ENCODE measurements around the gene CLPX. TPM values are rescaled to one million over a fixed set of nuclear protein-coding genes. Genes with fewer than 3 reads are reported as not detected.
A peak's percentile ranks its signal among the peaks of the same experiment; 100 is the strongest.

Gene CLPX
- total RNA-seq, 1 donor from 2014 or later = 52.1 TPM

GRCh38 chr15:65211482-65211982 lies 26.4 kb upstream of the CLPX start:
- DNase-seq (ENCODE audit: low spot score, unreplicated experiment) = no peak
- TF ChIP-seq CTCF (IDR thresholded peaks at IDR 0.05; ENCODE audit: unreplicated experiment) = no peak
- Mint-ChIP-seq H3K27me3 (peaks cover 15% of the 10 kb centered on the region), H3K4me3 (ENCODE audit: low read depth) (no peak overlapping the region), H3K4me1 (ENCODE audit: low read depth) (no peaks in the 10 kb centered on the region), H3K9me3 (ENCODE audit: low read depth) (no peaks in the 10 kb centered on the region), H3K27ac (no peak overlapping the region), H3K36me3 (ENCODE audit: insufficient read depth) (no peaks in the 10 kb centered on the region)

GRCh38 chr15:65210770-65211481 lies 25.8 kb upstream of the CLPX start, which contains the start of gene CILP:
Gene CILP (minus strand): TSS chr15:65211473. CDS start chr15:65209755, 1,718 bp downstream.
- TF ChIP-seq CTCF (IDR thresholded peaks at IDR 0.05; ENCODE audit: unreplicated experiment) = no peak
- Mint-ChIP-seq H3K36me3 (ENCODE audit: insufficient read depth) (no peaks in the 10 kb centered on the region), H3K4me3 (ENCODE audit: low read depth) (no peak within 1 kb of the TSS), H3K4me1 (ENCODE audit: low read depth) (no peaks in the 10 kb centered on the region), H3K27me3 (peaks cover 15% of the 10 kb centered on the region), H3K27ac (no peak within 1 kb of the TSS), H3K9me3 (ENCODE audit: low read depth) (no peaks in the 10 kb centered on the region)
- DNase-seq (ENCODE audit: low spot score, unreplicated experiment) = no peak

- Mint-ChIP-seq H3K27me3 (peaks cover 15% of the 10 kb centered on the region), H3K36me3 (ENCODE audit: insufficient read depth) (no peaks in the 10 kb centered on the region), H3K9me3 (ENCODE audit: low read depth) (no peaks in the 10 kb centered on the region), H3K4me3 (ENCODE audit: low read depth) (no peak overlapping the region), H3K27ac (peak overlapping the region; percentile 53), H3K4me1 (ENCODE audit: low read depth) (no peaks in the 10 kb centered on the region)
- DNase-seq (ENCODE audit: low spot score, unreplicated experiment) = no peak
- no peak for TF ChIP-seq CTCF (IDR thresholded peaks at IDR 0.05; ENCODE audit: unreplicated experiment)
These were observed 24.8 kb upstream of the CLPX start for GRCh38 chr15:65209701-65210643.

GRCh38 chr15:65208647-65209046 lies 23.5 kb upstream of the CLPX start:
- Mint-ChIP-seq H3K4me1 (ENCODE audit: low read depth) (no peaks in the 10 kb centered on the region), H3K36me3 (ENCODE audit: insufficient read depth) (no peaks in the 10 kb centered on the region), H3K27me3 (peaks cover 15% of the 10 kb centered on the region), H3K27ac (no peak overlapping the region), H3K4me3 (ENCODE audit: low read depth) (no peak overlapping the region), H3K9me3 (ENCODE audit: low read depth) (no peaks in the 10 kb centered on the region)
- no peak for TF ChIP-seq CTCF (IDR thresholded peaks at IDR 0.05; ENCODE audit: unreplicated experiment)
- no peak for DNase-seq (ENCODE audit: low spot score, unreplicated experiment)

- Mint-ChIP-seq H3K4me3 (ENCODE audit: low read depth) (no peak overlapping the region), H3K27ac (no peak overlapping the region), H3K27me3 (peaks cover 15% of the 10 kb centered on the region), H3K4me1 (ENCODE audit: low read depth) (no peaks in the 10 kb centered on the region), H3K9me3 (ENCODE audit: low read depth) (no peaks in the 10 kb centered on the region), H3K36me3 (ENCODE audit: insufficient read depth) (no peaks in the 10 kb centered on the region)
- TF ChIP-seq CTCF (IDR thresholded peaks at IDR 0.05; ENCODE audit: unreplicated experiment) = no peak
- no peak for DNase-seq (ENCODE audit: low spot score, unreplicated experiment)
These were observed 22.2 kb upstream of the CLPX start for GRCh38 chr15:65207280-65207840.

Measured in progenitor cell of endocrine pancreas (in vitro differentiated cells).